ENCODE results near the gene TSPAN2. TPM values are rescaled to one million over a fixed set of nuclear protein-coding genes. Genes with fewer than 3 reads are reported as not detected.

TSPAN2 gene
- total RNA-seq, 2 donors from 2014 or later, result 7.1 to 10.7 TPM

- Mint-ChIP-seq H3K27ac (no peak overlapping the region), H3K27me3 (ENCODE audit: insufficient read depth) (peaks cover 33% of the 10 kb centered on the region), H3K9me3 (no peaks in the 10 kb centered on the region), H3K4me1 (peaks cover 8% of the 10 kb centered on the region), H3K4me3 (peak overlapping the region; percentile 72), H3K36me3 (ENCODE audit: low read depth) (no peaks in the 10 kb centered on the region)
- no peak overlapping the region for H3K9ac ChIP-seq (ENCODE audit: extremely low read depth, low read length, poor library complexity, severe bottlenecking)
- H3K9me3 ChIP-seq (ENCODE audit: control insufficient read depth, low read length), result no peaks in the 10 kb centered on the region
- H3K27ac ChIP-seq (ENCODE audit: low read depth, low read length), result no peak overlapping the region
- DNase-seq, result no peak
- peaks cover 5% of the 10 kb centered on the region for H3K4me1 ChIP-seq (ENCODE audit: control insufficient read depth, insufficient read depth, low read length)
- H3K36me3 ChIP-seq (ENCODE audit: control insufficient read depth, insufficient read depth, low read length), result no peaks in the 10 kb centered on the region
- H3K4me3 ChIP-seq (ENCODE audit: low read length), result peak overlapping the region; percentile 86
- peaks cover 11% of the 10 kb centered on the region for H3K27me3 ChIP-seq (ENCODE audit: control insufficient read depth, insufficient read depth, low read length, poor library complexity, severe bottlenecking)
- WGBS, 2 experiments (ENCODE audit: insufficient coverage in 1 of 2, insufficient read length in 1 of 2), result 50 to 100% methylated on average over 1 to 2 of the region's 2 CpGs
- TF ChIP-seq, protein P1, sequence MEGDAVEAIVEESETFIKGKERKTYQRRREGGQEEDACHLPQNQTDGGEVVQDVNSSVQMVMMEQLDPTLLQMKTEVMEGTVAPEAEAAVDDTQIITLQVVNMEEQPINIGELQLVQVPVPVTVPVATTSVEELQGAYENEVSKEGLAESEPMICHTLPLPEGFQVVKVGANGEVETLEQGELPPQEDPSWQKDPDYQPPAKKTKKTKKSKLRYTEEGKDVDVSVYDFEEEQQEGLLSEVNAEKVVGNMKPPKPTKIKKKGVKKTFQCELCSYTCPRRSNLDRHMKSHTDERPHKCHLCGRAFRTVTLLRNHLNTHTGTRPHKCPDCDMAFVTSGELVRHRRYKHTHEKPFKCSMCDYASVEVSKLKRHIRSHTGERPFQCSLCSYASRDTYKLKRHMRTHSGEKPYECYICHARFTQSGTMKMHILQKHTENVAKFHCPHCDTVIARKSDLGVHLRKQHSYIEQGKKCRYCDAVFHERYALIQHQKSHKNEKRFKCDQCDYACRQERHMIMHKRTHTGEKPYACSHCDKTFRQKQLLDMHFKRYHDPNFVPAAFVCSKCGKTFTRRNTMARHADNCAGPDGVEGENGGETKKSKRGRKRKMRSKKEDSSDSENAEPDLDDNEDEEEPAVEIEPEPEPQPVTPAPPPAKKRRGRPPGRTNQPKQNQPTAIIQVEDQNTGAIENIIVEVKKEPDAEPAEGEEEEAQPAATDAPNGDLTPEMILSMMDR (conservative IDR thresholded peaks at IDR 0.05), result no peak
Observed at GRCh38 chr1:115090186-115090490, 835 bp upstream of the TSPAN2 start.

- peaks cover 6% of the 10 kb centered on the region for H3K4me1 ChIP-seq (ENCODE audit: control insufficient read depth, insufficient read depth, low read length)
- no peak for DNase-seq
- H3K9me3 ChIP-seq (ENCODE audit: control insufficient read depth, low read length), result no peaks in the 10 kb centered on the region
- 5 to 10% methylated on average over 2 to 25 of the region's 25 CpGs for WGBS, 2 experiments (ENCODE audit: insufficient coverage in 1 of 2, insufficient read length in 1 of 2)
- H3K36me3 ChIP-seq (ENCODE audit: control insufficient read depth, insufficient read depth, low read length), result no peaks in the 10 kb centered on the region
- Mint-ChIP-seq H3K4me3 (peak overlapping the region; percentile 72), H3K27me3 (ENCODE audit: insufficient read depth) (peaks cover 33% of the 10 kb centered on the region), H3K9me3 (no peaks in the 10 kb centered on the region), H3K4me1 (peaks cover 8% of the 10 kb centered on the region), H3K27ac (no peak overlapping the region), H3K36me3 (ENCODE audit: low read depth) (no peaks in the 10 kb centered on the region)
- TF ChIP-seq, protein P1 (conservative IDR thresholded peaks at IDR 0.05), result no peak
- peak overlapping the region; percentile 85 for H3K4me3 ChIP-seq (ENCODE audit: low read length)
- H3K27ac ChIP-seq (ENCODE audit: low read depth, low read length), result no peak overlapping the region
- H3K9ac ChIP-seq (ENCODE audit: extremely low read depth, low read length, poor library complexity, severe bottlenecking), result peak overlapping the region; percentile 41
- H3K27me3 ChIP-seq (ENCODE audit: control insufficient read depth, insufficient read depth, low read length, poor library complexity, severe bottlenecking), result peaks cover 11% of the 10 kb centered on the region
Observed at GRCh38 chr1:115088871-115089419, 358 bp downstream of the TSPAN2 start.

GRCh38 chr1:115088115-115088778 is 1.1 kb downstream of the TSPAN2 start:
- 90 to 93% methylated on average over 2 to 5 of the region's 5 CpGs for WGBS, 2 experiments (ENCODE audit: insufficient coverage in 1 of 2, insufficient read length in 1 of 2)
- peaks cover 33% of the 10 kb centered on the region for H3K27me3 Mint-ChIP-seq (ENCODE audit: insufficient read depth)
- H3K4me1 Mint-ChIP-seq, result peaks cover 8% of the 10 kb centered on the region
- no peak for DNase-seq
- Histone ChIP-seq H3K27ac (ENCODE audit: low read depth, low read length) (no peak overlapping the region), H3K27me3 (ENCODE audit: control insufficient read depth, insufficient read depth, low read length, poor library complexity, severe bottlenecking) (peaks cover 11% of the 10 kb centered on the region), H3K36me3 (ENCODE audit: control insufficient read depth, insufficient read depth, low read length) (no peaks in the 10 kb centered on the region), H3K9ac (ENCODE audit: extremely low read depth, low read length, poor library complexity, severe bottlenecking) (peak overlapping the region; percentile 41), H3K4me1 (ENCODE audit: control insufficient read depth, insufficient read depth, low read length) (peaks cover 6% of the 10 kb centered on the region), H3K9me3 (ENCODE audit: control insufficient read depth, low read length) (no peaks in the 10 kb centered on the region), H3K4me3 (ENCODE audit: low read length) (peak overlapping the region; percentile 85)
- TF ChIP-seq, protein P1 (conservative IDR thresholded peaks at IDR 0.05), result no peak
- H3K4me3 Mint-ChIP-seq, result peak overlapping the region; percentile 72
- H3K27ac Mint-ChIP-seq, result no peak overlapping the region
- H3K36me3 Mint-ChIP-seq (ENCODE audit: low read depth), result no peaks in the 10 kb centered on the region
- no peaks in the 10 kb centered on the region for H3K9me3 Mint-ChIP-seq
